GM18508 (cell line): ENCODE results near the gene KRTAP5-2.

ENCODE experiments used
- ATAC-seq: cut with Tn5 transposase; IDR thresholded peaks from one replicate; pipeline ENCODE4 v1.9.1; 2021; ENCODE audit warnings: moderate number of reproducible peaks; ENCODE audit not compliant: insufficient read depth, unreplicated experiment

KRTAP5-2 gene

GRCh38 chr11:1559111-1559951 lies 38.8 kb downstream of the KRTAP5-2 start:
- ATAC-seq = no peak

- ATAC-seq = no peak
Measured at GRCh38 chr11:1558775-1559110, 39.4 kb downstream of the KRTAP5-2 start.

DNA sequence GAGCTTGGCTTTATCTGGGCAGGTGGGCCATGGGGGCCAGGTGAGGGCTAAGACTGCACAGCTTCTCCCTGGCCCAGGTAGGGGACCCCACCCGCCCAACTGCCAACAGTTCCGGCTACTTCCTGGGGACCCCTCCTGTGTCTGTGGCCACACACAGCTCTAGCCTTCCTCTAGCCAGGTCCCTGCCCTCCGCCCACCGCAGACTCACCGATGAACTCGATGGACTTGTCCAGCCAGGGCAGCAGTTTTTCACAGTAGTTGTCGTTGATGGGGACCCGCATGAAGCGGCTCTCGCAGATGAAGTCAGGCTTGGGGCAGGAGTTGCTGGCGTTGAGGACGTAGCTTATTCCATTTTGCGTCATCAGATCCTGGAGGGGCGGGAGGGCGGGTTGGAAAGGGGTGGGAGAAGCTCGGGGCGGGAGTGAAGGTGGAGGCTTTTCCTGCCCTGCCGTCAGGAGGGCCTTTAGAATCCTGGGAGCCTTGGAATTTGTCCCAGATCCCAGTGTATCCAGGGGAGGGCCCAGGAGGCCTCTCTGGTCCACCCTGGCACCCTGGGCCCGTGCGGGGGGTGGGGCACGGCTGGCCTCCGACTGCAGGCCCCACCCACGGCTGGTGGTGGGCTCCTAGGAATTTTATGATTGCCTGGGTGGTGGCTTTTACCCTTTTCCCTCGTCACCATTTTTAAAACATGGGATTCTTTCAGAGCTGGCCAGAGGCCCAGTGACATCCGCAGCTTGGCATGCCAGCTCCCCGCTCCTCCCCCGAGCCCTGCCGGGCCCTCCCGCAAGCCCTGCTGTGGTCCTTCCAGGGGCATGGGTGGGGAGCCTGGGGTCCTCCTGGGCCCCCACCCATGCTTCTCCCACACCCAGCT lies 40.0 kb downstream of the KRTAP5-2 start:
- ATAC-seq = no peak

- no peak for ATAC-seq
Measured at GRCh38 chr11:1557051-1557884, 40.8 kb downstream of the KRTAP5-2 start.

DNA sequence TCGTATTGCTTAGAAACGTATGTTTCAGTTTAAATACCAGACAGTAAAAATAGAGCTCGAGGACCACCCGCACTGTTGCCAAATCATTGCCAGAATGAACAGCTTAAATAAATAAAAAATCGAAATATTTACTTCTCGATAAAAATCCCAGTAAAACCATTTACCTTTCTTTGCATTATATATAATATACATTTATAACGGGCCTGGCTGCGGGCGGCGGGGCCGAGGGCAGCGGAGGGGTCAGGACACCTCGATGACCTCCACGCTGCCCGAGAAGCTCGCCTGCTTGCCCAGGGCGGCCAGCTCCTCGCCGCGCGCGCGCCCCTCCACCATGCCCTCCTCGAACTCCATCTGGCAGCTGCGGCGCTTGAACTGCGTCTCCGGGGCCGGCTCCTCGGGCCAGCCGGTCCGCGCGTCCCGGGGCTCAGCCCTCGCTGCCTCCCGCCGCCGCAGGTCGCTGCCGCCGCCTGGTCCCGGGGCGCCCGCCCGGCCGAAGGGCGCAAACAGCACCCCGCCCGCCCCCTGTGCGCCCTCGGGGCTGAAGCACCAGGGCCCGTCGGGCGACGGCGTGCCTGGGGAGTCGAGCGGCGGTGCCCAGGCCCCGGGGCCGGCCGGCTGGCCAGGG lies 41.7 kb downstream of the KRTAP5-2 start:
- no peak for ATAC-seq

DNA sequence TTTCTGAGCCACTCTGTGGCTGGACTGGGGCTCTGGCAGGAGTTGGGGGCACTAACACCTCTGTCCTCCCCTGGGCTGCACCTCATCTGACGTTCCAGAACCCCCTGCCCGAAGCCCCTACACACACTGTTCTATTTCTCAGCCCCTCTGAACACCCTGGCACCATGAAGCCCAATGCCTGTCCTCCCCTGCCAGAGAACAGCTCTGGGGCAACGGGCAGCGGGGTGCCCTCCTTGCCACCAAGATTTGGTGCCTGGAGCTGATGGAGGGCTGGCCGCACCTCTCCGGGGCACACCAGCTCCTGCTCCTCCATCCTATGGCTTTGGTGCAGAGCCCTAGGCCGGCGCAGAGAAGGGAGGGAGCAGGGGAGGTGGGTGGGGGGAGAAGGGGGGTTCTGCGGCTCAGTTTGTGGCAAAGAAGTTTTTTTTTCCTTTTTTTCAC lies 42.4 kb downstream of the KRTAP5-2 start:
- ATAC-seq = no peak

GRCh38 chr11:1554981-1555712 lies 42.9 kb downstream of the KRTAP5-2 start:
- ATAC-seq = no peak

DNA sequence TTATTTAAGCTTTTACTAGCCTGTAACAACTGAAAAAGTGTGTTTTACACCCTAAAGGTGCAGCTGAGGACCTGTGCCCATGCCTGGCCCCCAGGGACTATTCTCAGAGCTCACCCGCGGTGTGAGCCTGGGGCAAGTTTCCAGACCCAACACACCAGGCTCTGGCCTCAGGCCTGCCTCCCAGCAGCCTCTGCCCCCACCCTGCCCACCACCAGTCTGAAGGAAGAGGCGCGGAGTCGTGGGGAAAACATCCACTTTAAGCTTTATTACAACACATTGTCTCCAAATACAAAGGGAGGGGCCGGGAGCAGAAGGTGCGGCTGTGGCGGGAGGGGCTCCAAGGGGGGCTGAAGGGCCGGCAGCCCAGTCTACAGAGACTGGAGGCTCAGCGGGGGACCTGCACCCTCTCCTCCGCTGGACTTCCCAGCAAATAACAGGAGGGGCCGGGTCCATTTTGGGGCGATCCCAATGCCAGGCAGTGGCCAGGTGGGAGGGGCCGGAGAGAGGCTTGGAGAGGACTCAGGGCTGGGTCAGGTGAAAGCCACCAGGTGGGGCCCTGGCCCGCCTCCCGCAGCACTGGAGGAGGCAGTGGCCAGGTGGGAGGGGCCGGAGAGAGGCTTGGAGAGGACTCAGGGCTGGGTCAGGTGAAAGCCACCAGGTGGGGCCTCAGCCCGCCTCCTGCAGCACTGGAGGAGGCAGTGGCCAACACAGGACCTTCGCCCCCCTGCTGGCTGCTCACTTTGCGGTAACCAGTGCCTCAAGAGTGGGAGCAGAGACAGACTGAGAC lies 44.1 kb downstream of the KRTAP5-2 start:
- ATAC-seq = no peak

DNA sequence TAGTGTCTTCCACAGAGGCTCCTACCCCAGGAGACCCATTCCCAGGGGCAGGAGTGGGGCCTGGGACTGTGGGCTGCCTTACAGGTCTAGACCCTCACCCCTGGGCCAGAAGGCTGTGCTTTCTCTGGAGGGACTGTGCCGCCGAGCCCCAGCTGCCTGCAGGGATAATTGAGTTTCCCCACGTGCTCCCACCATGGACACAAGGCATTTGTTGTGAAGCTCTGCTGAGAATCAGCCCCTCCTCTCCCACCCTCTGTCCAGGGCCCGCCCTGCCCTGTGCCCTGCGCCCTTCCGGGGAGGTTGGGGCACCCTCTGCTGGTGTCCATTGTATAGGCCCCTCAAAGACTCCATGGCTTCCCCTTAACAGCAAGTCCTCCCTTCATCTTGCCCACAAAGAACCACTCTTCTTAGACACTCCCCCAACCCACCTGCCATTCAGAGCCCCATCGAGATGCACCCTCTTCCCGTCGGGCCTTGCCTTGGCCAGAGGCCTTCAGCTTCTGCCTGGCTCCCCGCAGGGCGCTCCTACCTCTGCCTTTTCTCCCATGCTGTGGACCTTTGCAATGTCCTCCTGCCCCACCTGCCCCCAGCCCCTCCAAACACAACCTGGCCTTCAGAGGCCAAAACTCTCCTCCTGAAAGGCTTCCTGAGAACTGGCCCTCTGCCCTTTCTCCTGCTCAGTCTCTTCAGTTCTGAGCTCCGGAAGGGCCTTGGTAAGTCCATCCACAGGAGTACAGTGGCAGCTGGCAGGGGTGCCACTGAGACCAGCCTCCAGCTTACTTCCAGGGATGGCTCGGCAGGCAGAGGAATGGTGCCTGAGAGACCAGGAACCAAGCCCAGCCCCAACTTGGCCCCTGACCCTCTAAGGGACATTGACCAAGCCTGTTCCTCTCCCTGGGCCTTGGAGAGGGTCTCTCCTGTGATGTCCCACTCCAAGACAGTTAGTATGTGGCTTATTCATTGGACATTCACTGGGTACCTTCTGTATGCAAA lies 48.5 kb downstream of the KRTAP5-2 start:
- ATAC-seq = no peak

GRCh38 chr11:1548221-1549070 lies 49.6 kb downstream of the KRTAP5-2 start:
- ATAC-seq = no peak

- ATAC-seq = no peak
Measured at GRCh38 chr11:1547467-1548098, 50.5 kb downstream of the KRTAP5-2 start.
